Stimulated activated CD4-positive, alpha-beta T cell treated with anti-CD3 and anti-CD28 coated beads, Interleukin-2, amount 100 ng/mL, for 4 hours (primary cell): ENCODE results near the gene BNIP5.
"Not testable (repeated sequence)": the region's sequence is repeated elsewhere in the genome, so short reads cannot be mapped to it uniquely, and the experiment has no call there.

Experiments
- DNase-seq: peaks from one replicate; pipeline ENCODE4 v3.0.0-alpha.2; 2020; ENCODE audit warnings: low read depth

The BNIP5 gene

GRCh38 chr6:36343109-36343680, 6.5 kb upstream of the BNIP5 start:
- DNase-seq, result no peak

- peak; percentile 56 for DNase-seq
These were observed 4.1 kb upstream of the BNIP5 start for GRCh38 chr6:36340618-36341454.

GRCh38 chr6:36340306-36340617, 3.6 kb upstream of the BNIP5 start:
- DNase-seq, result no peak

- no peak for DNase-seq
These were observed 2.5 kb upstream of the BNIP5 start for GRCh38 chr6:36339146-36339545.

GRCh38 chr6:36338223-36338622, 1.5 kb upstream of the BNIP5 start:
- DNase-seq, result not testable (repeated sequence)

- no peak for DNase-seq
These were observed 1.1 kb upstream of the BNIP5 start for GRCh38 chr6:36337814-36338213.

GRCh38 chr6:36336208-36336710, 429 bp downstream of the BNIP5 start:
- DNase-seq, result no peak

- no peak for DNase-seq
These were observed 1.1 kb downstream of the BNIP5 start for GRCh38 chr6:36335465-36336207.

GRCh38 chr6:36334832-36335459, 1.7 kb downstream of the BNIP5 start:
- no peak for DNase-seq

GRCh38 chr6:36333931-36334725, 2.6 kb downstream of the BNIP5 start:
- no peak for DNase-seq

- no peak for DNase-seq
These were observed 3.4 kb downstream of the BNIP5 start for GRCh38 chr6:36333171-36333895.

- no peak for DNase-seq
These were observed 5.3 kb downstream of the BNIP5 start for GRCh38 chr6:36331381-36331780.

GRCh38 chr6:36330366-36330765, 6.3 kb downstream of the BNIP5 start:
- no peak for DNase-seq

GRCh38 chr6:36329798-36330291, 6.8 kb downstream of the BNIP5 start:
- DNase-seq, result no peak

- DNase-seq, result no peak
These were observed 8.1 kb downstream of the BNIP5 start for GRCh38 chr6:36328600-36328999.

GRCh38 chr6:36327919-36328236, 8.8 kb downstream of the BNIP5 start:
- DNase-seq, result no peak

- no peak for DNase-seq
These were observed 9.3 kb downstream of the BNIP5 start for GRCh38 chr6:36327226-36327918.

- no peak for DNase-seq
These were observed 10.2 kb downstream of the BNIP5 start for GRCh38 chr6:36326356-36326995.

GRCh38 chr6:36324715-36325114, 12.0 kb downstream of the BNIP5 start:
- DNase-seq, result no peak

- no peak for DNase-seq
These were observed 12.5 kb downstream of the BNIP5 start for GRCh38 chr6:36324191-36324590.
